Uterus (tissue), 4 donors: ENCODE measurements around the gene PRDM10. TPM values are rescaled to one million over a fixed set of nuclear protein-coding genes. Genes with fewer than 3 reads are reported as not detected.

ENCODE experiments used
- DNase-seq, 2 donors: peaks; one replicate each; pipeline ENCODE4 v3.0.0-alpha.2; 2019 to 2020
- H3K27ac ChIP-seq, 2 donors: fragments of 200-600 bp; sonication (generic); 1 replicate in 1 of 2; 2 replicates in 1 of 2; pipeline ENCODE4 v1.5.1; 2016 to 2018
- H3K27me3 ChIP-seq, 2 donors: fragments of 200-600 bp; sonication (generic); one replicate each; pipeline ENCODE4 v1.5.1; 2018 to 2019; ENCODE audit warnings: control low read depth in 1 of 2
- H3K36me3 ChIP-seq, 2 donors: fragments of 200-600 bp; sonication (generic); one replicate each; pipeline ENCODE4 v1.5.1; 2019; ENCODE audit warnings: control low read depth in 1 of 2
- H3K4me1 ChIP-seq, 2 donors: fragments of 200-600 bp; sonication (generic); one replicate each; pipeline ENCODE4 v1.5.1; 2018 to 2019; ENCODE audit warnings: control low read depth in 1 of 2
- H3K4me3 ChIP-seq, 2 donors: fragments of 200-600 bp; sonication (generic); 1 replicate in 1 of 2; 2 replicates in 1 of 2; pipeline ENCODE4 v1.5.1; 2018 to 2019; ENCODE audit warnings: mild to moderate bottlenecking in 1 of 2
- H3K9me3 ChIP-seq, 2 donors: fragments of 200-600 bp; sonication (generic); one replicate each; pipeline ENCODE4 v1.5.1; 2019; ENCODE audit warnings: control low read depth in 1 of 2
- CTCF ChIP-seq, 4 experiments: fragments of 200-600 bp in 2 of 4; fragments of 450-650 bp in 2 of 4; sonication (generic) in 2 of 4; IDR thresholded peaks; one replicate each; pipeline ENCODE4 v1.5.1; 2016 to 2019; ENCODE audit warnings: antibody characterized with exemption in 4 of 4, mild to moderate bottlenecking in 2 of 4, moderate library complexity in 1 of 4
- POLR2A ChIP-seq, 2 donors: fragments of 450-650 bp; IDR thresholded peaks; one replicate each; pipeline ENCODE4 v1.6.1; 2016; ENCODE audit warnings: antibody characterized with exemption in 2 of 2, mild to moderate bottlenecking in 1 of 2, moderate library complexity in 1 of 2
- intact Hi-C: fragments of 100-400 bp; cut with DNase I; formaldehyde crosslinking; loops from one replicate; pipeline ENCODE4 v1.15.1; 2023; ENCODE audit warnings: low total_unique reads
- total RNA-seq, 4 donors: library from RNA; depleted of rRNA in 3 of 4; stranded (reverse); fragments of >200 nt in 3 of 4; gene quantifications; one replicate each; pipeline versions ENCODE4 v1.1.0 to v1.2.4, GENCODE V29; 2014 to 2023
- donor health status: DM: yes; HTN: yes; CAD: no.

The PRDM10 gene
- total RNA-seq, 4 donors from 2014 or later: 0.29 to 18.6 (median 6.7) TPM

GRCh38 chr11:130008326-130008725 lies 5.7 kb upstream of the PRDM10 start:
- Histone ChIP-seq H3K27ac (no peak overlapping the region), H3K36me3 (no peaks in the 10 kb centered on the region), H3K4me1 (peaks cover 0 to 4% of the 10 kb centered on the region in 2 donors), H3K4me3 (no peak overlapping the region), H3K27me3 (no peaks in the 10 kb centered on the region), H3K9me3 (no peaks in the 10 kb centered on the region)
- DNase-seq: no peak
- TF ChIP-seq CTCF (IDR thresholded peaks at IDR 0.05) (no peak), POLR2A (IDR thresholded peaks at IDR 0.05) (no peak)
- intact Hi-C loops: no loop called here

- TF ChIP-seq POLR2A (IDR thresholded peaks at IDR 0.05) (no peak), CTCF (IDR thresholded peaks at IDR 0.05) (no peak)
- no peak overlapping the region for H3K27ac ChIP-seq
- no peaks in the 10 kb centered on the region for H3K9me3 ChIP-seq
Observed at GRCh38 chr11:130006929-130007328, 4.3 kb upstream of the PRDM10 start.

GRCh38 chr11:130003717-130004001 lies 1.0 kb upstream of the PRDM10 start:
- Histone ChIP-seq H3K9me3 (no peaks in the 10 kb centered on the region), H3K4me3 (peak overlapping the region; percentile 65 to 84), H3K4me1 (peaks cover 0 to 4% of the 10 kb centered on the region in 2 donors), H3K27ac (peak overlapping the region; percentile 100), H3K27me3 (no peaks in the 10 kb centered on the region), H3K36me3 (no peaks in the 10 kb centered on the region)
- intact Hi-C loops: loop anchor here (2.0 kb wide), 1 partner anchor 67 kb away; no protein-coding TSS in a partner anchor
- TF ChIP-seq CTCF (IDR thresholded peaks at IDR 0.05): no peak
- no peak for TF ChIP-seq POLR2A (IDR thresholded peaks at IDR 0.05)
- no peak for DNase-seq

More at GRCh38 chr11:130006929-130007328, 4.3 kb upstream of the PRDM10 start:
- intact Hi-C loops: no loop called here
- Histone ChIP-seq H3K36me3 (no peaks in the 10 kb centered on the region), H3K4me1 (peaks cover 0 to 4% of the 10 kb centered on the region in 2 donors), H3K27me3 (no peaks in the 10 kb centered on the region), H3K4me3 (no peak overlapping the region)
- DNase-seq: no peak

- Histone ChIP-seq H3K36me3 (no peaks in the 10 kb centered on the region), H3K9me3 (no peaks in the 10 kb centered on the region), H3K4me3 (peak overlapping the region; percentile 65 to 84), H3K27me3 (no peaks in the 10 kb centered on the region), H3K27ac (peak overlapping the region; percentile 100), H3K4me1 (peaks cover 0 to 4% of the 10 kb centered on the region in 2 donors)
- TF ChIP-seq CTCF (IDR thresholded peaks at IDR 0.05) (peak in 2 of 4 experiments; percentile 10 to 28), POLR2A (IDR thresholded peaks at IDR 0.05) (peak; percentile 84 to 88)
- peak; percentile 96 for DNase-seq
- intact Hi-C loops: loop anchor here (2.0 kb wide), 1 partner anchor 68 kb away; no protein-coding TSS in a partner anchor
Observed at GRCh38 chr11:130002846-130003716, 446 bp upstream of the PRDM10 start.
